ENCODE measurements around the gene OTUD5. TPM values are rescaled to one million over a fixed set of nuclear protein-coding genes. Genes with fewer than 3 reads are reported as not detected.
"Not testable (repeated sequence)": the region's sequence is repeated elsewhere in the genome, so short reads cannot be mapped to it uniquely, and the experiment has no call there.

The OTUD5 gene
- total and polyA plus RNA-seq, 7 donors = 17.5 to 38.7 (median 28.3) TPM

GRCh38 chrX:48981178-48981577 lies 23.8 kb upstream of the OTUD5 start:
- no peak for TF ChIP-seq CTCF (IDR thresholded peaks at IDR 0.05)
- Histone ChIP-seq H3K27me3 (ENCODE audit: insufficient read depth in 3 of 3, low read length in 2 of 3) (peaks cover 0 to 3% (median 0%) of the 10 kb centered on the region in 3 donors), H3K4me3 (no peak overlapping the region), H3K9me3 (no peaks in the 10 kb centered on the region), H3K36me3 (ENCODE audit: insufficient read depth in 1 of 2, low read depth in 1 of 2) (peaks cover 2 to 76% of the 10 kb centered on the region in 2 donors), H3K4me1 (no peaks in the 10 kb centered on the region), H3K27ac (no peak overlapping the region)
- intact Hi-C loops (cut with DNase I) = no loop called here
- ATAC-seq = no peak
- WGBS, 3 donors = 84 to 94% (median 92%) methylated on average over 4 to 10 of the region's 10 CpGs
- no peak for DNase-seq

DNA sequence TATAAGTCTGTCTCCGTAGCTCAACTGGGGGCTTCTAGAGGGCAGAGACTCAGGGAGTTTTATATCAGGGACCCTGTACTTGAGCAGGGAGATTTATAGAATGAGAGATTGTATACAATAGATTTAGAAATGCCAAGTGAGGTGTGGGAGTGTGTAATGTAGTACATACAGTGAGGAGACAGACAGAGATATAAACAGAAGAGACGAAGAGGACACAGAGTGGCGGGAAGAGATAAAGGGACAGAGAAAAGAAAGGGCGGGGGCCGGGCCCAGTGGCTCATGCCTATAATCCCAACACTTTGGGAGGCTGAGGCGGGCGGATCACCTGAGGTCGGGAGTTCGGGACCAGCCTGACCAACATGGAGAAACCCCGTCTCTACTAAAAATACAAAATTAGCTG lies 22.9 kb upstream of the OTUD5 start:
- WGBS, 3 donors = 82 to 92% (median 83%) methylated on average over 3 to 6 of the region's 10 CpGs
- ATAC-seq; H3K9me3 ChIP-seq; H3K4me1 ChIP-seq; H3K4me3 ChIP-seq; H3K27me3 ChIP-seq (ENCODE audit: insufficient read depth in 3 of 3, low read length in 2 of 3); intact Hi-C loops (cut with DNase I); DNase-seq; H3K27ac ChIP-seq: not testable (repeated sequence)
- peaks cover 2 to 77% of the 10 kb centered on the region in 2 donors for H3K36me3 ChIP-seq (ENCODE audit: insufficient read depth in 1 of 2, low read depth in 1 of 2)

- DNase-seq = no peak
- ATAC-seq = no peak
- no peak for TF ChIP-seq CTCF (IDR thresholded peaks at IDR 0.05)
- Histone ChIP-seq H3K4me3 (no peak overlapping the region), H3K4me1 (no peaks in the 10 kb centered on the region), H3K27me3 (ENCODE audit: insufficient read depth in 3 of 3, low read length in 2 of 3) (peaks cover 0 to 4% (median 0%) of the 10 kb centered on the region in 3 donors), H3K9me3 (no peaks in the 10 kb centered on the region), H3K36me3 (ENCODE audit: insufficient read depth in 1 of 2, low read depth in 1 of 2) (peaks cover 2 to 71% of the 10 kb centered on the region in 2 donors), H3K27ac (no peak overlapping the region)
- WGBS, 3 donors = 83 to 97% (median 94%) methylated on average over 3 to 5 of the region's 5 CpGs
- intact Hi-C loops (cut with DNase I) = loop anchor here in 1 of 2 donors (10.0 kb wide), 1 partner anchor 67 kb away; the partner anchor contains the start of gene TFE3
Measured at GRCh38 chrX:48978226-48978625, 20.8 kb upstream of the OTUD5 start.

DNA sequence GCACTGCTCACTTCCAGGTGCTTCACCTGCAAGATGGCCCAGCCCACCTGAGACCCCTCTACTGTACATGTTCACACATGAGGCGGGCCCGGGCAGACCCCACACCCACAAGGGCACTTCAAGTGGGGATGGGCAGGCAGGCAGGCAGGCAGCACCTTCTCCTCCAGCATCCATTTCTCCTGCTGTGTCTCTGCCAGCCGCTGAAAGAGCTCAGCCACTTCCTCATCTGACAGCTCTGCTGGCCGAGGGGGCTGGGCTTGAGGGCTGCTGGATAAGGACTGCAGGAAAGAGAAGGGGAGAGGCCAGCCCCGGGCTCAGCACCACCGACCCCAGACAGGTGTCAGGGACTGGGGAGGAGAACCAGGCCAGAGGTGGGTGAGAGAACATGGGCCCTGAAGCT lies 18.7 kb upstream of the OTUD5 start:
- Histone ChIP-seq H3K27me3 (ENCODE audit: insufficient read depth in 3 of 3, low read length in 2 of 3) (peaks cover 0 to 18% (median 0%) of the 10 kb centered on the region in 3 donors), H3K36me3 (ENCODE audit: insufficient read depth in 1 of 2, low read depth in 1 of 2) (peaks cover 0 to 50% of the 10 kb centered on the region in 2 donors), H3K9me3 (no peaks in the 10 kb centered on the region), H3K4me3 (no peak overlapping the region), H3K27ac (no peak overlapping the region), H3K4me1 (no peaks in the 10 kb centered on the region)
- no peak for DNase-seq
- intact Hi-C loops (cut with DNase I) = loop anchor here in 1 of 2 donors (10.0 kb wide), 1 partner anchor 69 kb away; the partner anchor contains the start of gene TFE3
- TF ChIP-seq CTCF (IDR thresholded peaks at IDR 0.05) = no peak
- 67 to 77% (median 75%) methylated on average over 5 to 6 of the region's 6 CpGs for WGBS, 3 donors
- ATAC-seq = no peak

- peaks cover 0 to 44% of the 10 kb centered on the region in 2 donors for H3K36me3 ChIP-seq (ENCODE audit: insufficient read depth in 1 of 2, low read depth in 1 of 2)
- intact Hi-C loops (cut with DNase I) = loop anchor here in 1 of 2 donors (10.0 kb wide), 1 partner anchor 69 kb away; the partner anchor contains the start of gene TFE3
- no peaks in the 10 kb centered on the region for H3K9me3 ChIP-seq
- ATAC-seq = no peak
- no peak overlapping the region for H3K27ac ChIP-seq
- WGBS, 3 donors = 76 to 100% (median 92%) methylated on average over 2 to 5 of the region's 5 CpGs
- no peak overlapping the region for H3K4me3 ChIP-seq
- H3K27me3 ChIP-seq (ENCODE audit: insufficient read depth in 3 of 3, low read length in 2 of 3) = peaks cover 0 to 18% (median 0%) of the 10 kb centered on the region in 3 donors
- DNase-seq = no peak
- H3K4me1 ChIP-seq = no peaks in the 10 kb centered on the region
- no peak for TF ChIP-seq CTCF (IDR thresholded peaks at IDR 0.05)
Measured at GRCh38 chrX:48975541-48975940, 18.1 kb upstream of the OTUD5 start.
